Neural progenitor cell (in vitro differentiated cells): Measurements from ENCODE around the gene RHOF.

ENCODE experiments used
- CTCF ChIP-seq: fragments of 200-600 bp; sonication (generic); IDR thresholded peaks from 2 replicates; pipeline ENCODE4 v1.5.1; 2017; ENCODE audit warnings: antibody characterized with exemption, mild to moderate bottlenecking
- EZH2 ChIP-seq: fragments of 200-600 bp; sonication (generic); IDR thresholded peaks from 2 replicates; pipeline ENCODE4 v1.6.1; 2017; ENCODE audit warnings: antibody characterized with exemption, mild to moderate bottlenecking, moderate library complexity
- EZH2phosphoT487 ChIP-seq: fragments of 200-600 bp; sonication (generic); IDR thresholded peaks from 2 replicates; pipeline ENCODE4 v1.6.1; 2017; ENCODE audit warnings: antibody characterized with exemption

GRCh38 chr12:121823101-121823726, 29.7 kb upstream of the RHOF start:
- TF ChIP-seq EZH2, result no peak
- TF ChIP-seq CTCF, result peak; percentile 22
- TF ChIP-seq EZH2phosphoT487, result no peak
